NT2/D1 (cell line): ENCODE data around the gene C16orf96.

Experiments
- SUZ12 ChIP-seq: IDR thresholded peaks from 2 replicates; pipeline ENCODE4 v1.6.1; 2011; ENCODE audit not compliant: insufficient read length, insufficient read depth; ENCODE audit errors: extremely low read depth
- YY1 ChIP-seq: IDR thresholded peaks from 2 replicates; pipeline ENCODE4 v1.6.1; 2011; ENCODE audit not compliant: insufficient read length, insufficient read depth

DNA sequence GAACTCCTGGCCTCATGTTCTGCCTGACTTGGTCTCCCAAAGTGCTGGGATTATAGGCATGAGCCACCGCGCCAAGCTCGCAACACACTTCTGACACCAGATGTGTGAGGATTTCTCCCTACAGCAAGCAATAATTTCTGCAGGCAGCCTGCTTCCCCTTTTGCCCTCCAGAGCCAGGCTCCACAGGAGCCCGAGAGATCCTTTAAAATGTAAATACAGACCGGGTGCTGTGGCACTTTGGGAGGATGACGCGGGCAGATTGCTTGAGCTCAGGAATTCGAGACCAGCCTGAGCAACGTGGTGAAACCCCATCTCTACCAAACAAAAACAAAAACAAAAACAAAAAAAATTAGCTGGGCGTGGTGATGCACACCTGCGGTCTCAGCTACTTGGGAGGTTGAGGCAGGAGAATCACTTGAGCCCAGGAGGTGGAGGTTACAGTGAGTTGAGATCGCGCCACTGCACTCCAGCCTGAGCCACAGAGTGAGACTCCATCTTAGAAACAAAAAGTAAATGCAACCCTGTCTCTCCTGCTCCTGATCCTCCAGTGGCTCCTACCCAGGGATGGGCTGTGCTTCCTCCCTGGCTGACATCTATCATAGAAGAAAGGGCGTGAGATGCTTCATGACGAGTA, 14.7 kb downstream of the C16orf96 start:
- TF ChIP-seq SUZ12 (no peak), YY1 (no peak)
